GM23248 (cell line): ENCODE data around the gene TTC24. TPM values are rescaled to one million over a fixed set of nuclear protein-coding genes. Genes with fewer than 3 reads are reported as not detected.

Experiments
- DNase-seq: peaks from one replicate; pipeline ENCODE4 v3.0.0-alpha.2; 2015
- H2AFZ ChIP-seq: fragments of 200-600 bp; sonication (generic); 2 replicates; pipeline ENCODE4 v1.6.1; 2016; ENCODE audit warnings: antibody characterized with exemption
- H3F3A ChIP-seq: fragments of 200-600 bp; sonication (generic); 2 replicates; pipeline ENCODE4 v1.6.1; 2016; ENCODE audit warnings: mild to moderate bottlenecking, antibody characterized with exemption, mixed run types; ENCODE audit not compliant: insufficient read depth
- H3K27ac ChIP-seq: fragments of 200-600 bp; sonication (generic); 2 replicates; pipeline ENCODE4 v1.5.1; 2016; ENCODE audit warnings: mild to moderate bottlenecking
- H3K27me3 ChIP-seq: fragments of 200-600 bp; sonication (generic); replicated peaks from 2 replicates; pipeline ENCODE4 v1.6.1; 2016; ENCODE audit warnings: mild to moderate bottlenecking; ENCODE audit not compliant: insufficient read depth
- H3K36me3 ChIP-seq: fragments of 200-600 bp; sonication (generic); 2 replicates; pipeline ENCODE4 v1.6.1; 2016; ENCODE audit warnings: low read depth, mild to moderate bottlenecking
- H3K4me1 ChIP-seq: fragments of 200-600 bp; sonication (generic); 2 replicates; pipeline ENCODE4 v1.6.1; 2016; ENCODE audit warnings: mild to moderate bottlenecking; ENCODE audit not compliant: insufficient read depth
- H3K4me2 ChIP-seq: fragments of 200-600 bp; sonication (generic); one replicate; pipeline ENCODE4 v1.6.1; 2016; ENCODE audit warnings: mild to moderate bottlenecking; ENCODE audit not compliant: unreplicated experiment
- H3K4me3 ChIP-seq: fragments of 200-600 bp; sonication (generic); 2 replicates; pipeline ENCODE4 v1.5.1; 2016; ENCODE audit warnings: mild to moderate bottlenecking
- H3K79me2 ChIP-seq: fragments of 200-600 bp; sonication (generic); 2 replicates; pipeline ENCODE4 v1.6.1; 2016; ENCODE audit warnings: mild to moderate bottlenecking; ENCODE audit not compliant: insufficient read depth
- H3K9ac ChIP-seq: fragments of 200-600 bp; sonication (generic); 2 replicates; pipeline ENCODE4 v1.6.1; 2016; ENCODE audit warnings: mild to moderate bottlenecking
- H3K9me2 ChIP-seq: fragments of 200-600 bp; sonication (generic); 2 replicates; pipeline ENCODE4 v1.6.1; 2016; ENCODE audit warnings: mixed run types, mild to moderate bottlenecking, moderate library complexity; ENCODE audit not compliant: insufficient read depth
- H3K9me3 ChIP-seq: fragments of 200-600 bp; sonication (generic); one replicate; pipeline ENCODE4 v1.6.1; 2017; ENCODE audit warnings: low read depth
- H4K20me1 ChIP-seq: fragments of 200-600 bp; sonication (generic); 2 replicates; pipeline ENCODE4 v1.6.0; 2016; ENCODE audit not compliant: insufficient read depth
- EZH2 ChIP-seq: fragments of 200-600 bp; sonication (generic); IDR thresholded peaks from 2 replicates; pipeline ENCODE4 v1.6.1; 2018; ENCODE audit warnings: antibody characterized with exemption, mild to moderate bottlenecking; ENCODE audit not compliant: insufficient read depth, poor library complexity, severe bottlenecking
- EZH2phosphoT487 ChIP-seq: fragments of 200-600 bp; sonication (generic); IDR thresholded peaks from 2 replicates; pipeline ENCODE4 v1.6.1; 2018; ENCODE audit warnings: antibody characterized with exemption, moderate library complexity, mild to moderate bottlenecking, low read depth; ENCODE audit not compliant: insufficient read depth
- WGBS, 2 experiments: methylation state at CpG; one replicate each; pipeline ENCODE4 v1.1.6; 2015 to 2017; ENCODE audit warnings: low lambda C conversion rate in 2 of 2, low coverage in 1 of 2; ENCODE audit errors: missing lambda C conversion rate in 2 of 2; 5-methylcytosine and 5-hydroxymethylcytosine counted together
- in situ Hi-C: fragments of 300-500 bp; cut with MboI; formaldehyde crosslinking; loops from 2 replicates; pipeline ENCODE4 v1.15.0; 2020
- polyA plus RNA-seq: library from polyadenylated mRNA; unstranded; fragments of >200 nt; fragmentation: Nextera tagmentation; extraction: Ambion mirVana; gene quantifications from 2 replicates; pipeline ENCODE4 v1.2.1, GENCODE V29; 2016
- total RNA-seq: library from RNA; depleted of rRNA; stranded (reverse); fragments of >200 nt; shearing (Covaris generic); gene quantifications from 2 replicates; pipeline ENCODE4 v1.2.3, GENCODE V29; 2014

Gene TTC24
- total and polyA plus RNA-seq, 2 experiments from 2014 or later: not detected

- in situ Hi-C loops: no loop called here
- 25 to 29% methylated on average over 2 of the region's 2 CpGs for WGBS, 2 experiments
- no peaks in the 10 kb centered on the region for H3K27me3 ChIP-seq
Observed at GRCh38 chr1:156555715-156556114, 23.8 kb upstream of the TTC24 start.

GRCh38 chr1:156556354-156556753, 23.2 kb upstream of the TTC24 start:
- DNase-seq: no peak
- Histone ChIP-seq H3K36me3 (no peaks in the 10 kb centered on the region), H3K79me2 (no peaks in the 10 kb centered on the region), H2AFZ (no peak overlapping the region), H3K9ac (no peak overlapping the region), H3K4me3 (no peak overlapping the region), H3K9me2 (no peaks in the 10 kb centered on the region), H3K4me2 (no peak overlapping the region), H4K20me1 (no peaks in the 10 kb centered on the region), H3F3A (no peaks in the 10 kb centered on the region), H3K9me3 (no peaks in the 10 kb centered on the region), H3K27ac (no peak overlapping the region), H3K4me1 (peaks cover 11% of the 10 kb centered on the region), H3K27me3 (no peaks in the 10 kb centered on the region)
- in situ Hi-C loops: no loop called here
- WGBS, 2 experiments: 84 to 86% methylated on average over 9 of the region's 9 CpGs
- TF ChIP-seq EZH2phosphoT487: no peak

More at GRCh38 chr1:156555715-156556114, 23.8 kb upstream of the TTC24 start:
- H3K27ac ChIP-seq: no peak overlapping the region
- H3K36me3 ChIP-seq: no peaks in the 10 kb centered on the region
- no peak overlapping the region for H3K9ac ChIP-seq
- no peaks in the 10 kb centered on the region for H4K20me1 ChIP-seq
- H3K4me3 ChIP-seq: no peak overlapping the region
- H3F3A ChIP-seq: no peaks in the 10 kb centered on the region
- H3K79me2 ChIP-seq: no peaks in the 10 kb centered on the region
- H3K4me2 ChIP-seq: no peak overlapping the region
- DNase-seq: no peak
- no peaks in the 10 kb centered on the region for H3K9me3 ChIP-seq
- peaks cover 11% of the 10 kb centered on the region for H3K4me1 ChIP-seq
- TF ChIP-seq EZH2phosphoT487 (no peak), EZH2 (no peak)
- H3K9me2 ChIP-seq: no peaks in the 10 kb centered on the region
- H2AFZ ChIP-seq: no peak overlapping the region

GRCh38 chr1:156559086-156559796, 20.3 kb upstream of the TTC24 start:
- no peak for DNase-seq
- TF ChIP-seq EZH2: no peak
- no peak for TF ChIP-seq EZH2phosphoT487
- 81 to 83% methylated on average over 7 of the region's 8 CpGs for WGBS, 2 experiments
- in situ Hi-C loops: no loop called here
- Histone ChIP-seq H3K4me3 (no peak overlapping the region), H3K79me2 (no peaks in the 10 kb centered on the region), H3K9me2 (no peaks in the 10 kb centered on the region), H3K9ac (no peak overlapping the region), H3F3A (no peaks in the 10 kb centered on the region), H3K4me1 (no peaks in the 10 kb centered on the region), H3K4me2 (no peak overlapping the region), H2AFZ (no peak overlapping the region), H3K27me3 (no peaks in the 10 kb centered on the region), H3K9me3 (no peaks in the 10 kb centered on the region), H3K27ac (no peak overlapping the region), H3K36me3 (no peaks in the 10 kb centered on the region), H4K20me1 (no peaks in the 10 kb centered on the region)

- no peaks in the 10 kb centered on the region for H3K9me3 ChIP-seq
- no peaks in the 10 kb centered on the region for H3K36me3 ChIP-seq
- in situ Hi-C loops: no loop called here
- TF ChIP-seq EZH2 (no peak), EZH2phosphoT487 (no peak)
- H3F3A ChIP-seq: no peaks in the 10 kb centered on the region
- no peak for DNase-seq
- no peak overlapping the region for H3K27ac ChIP-seq
- no peaks in the 10 kb centered on the region for H3K9me2 ChIP-seq
- H2AFZ ChIP-seq: no peak overlapping the region
- 73 to 77% methylated on average over 5 of the region's 5 CpGs for WGBS, 2 experiments
- no peak overlapping the region for H3K4me3 ChIP-seq
- no peak overlapping the region for H3K9ac ChIP-seq
- H3K79me2 ChIP-seq: no peaks in the 10 kb centered on the region
- no peaks in the 10 kb centered on the region for H3K27me3 ChIP-seq
- no peaks in the 10 kb centered on the region for H3K4me1 ChIP-seq
- no peaks in the 10 kb centered on the region for H4K20me1 ChIP-seq
- H3K4me2 ChIP-seq: no peak overlapping the region
Observed at GRCh38 chr1:156559797-156560385, 19.6 kb upstream of the TTC24 start.
